HL-60 (cell line): ENCODE measurements around the gene GRIN2C.

Experiments
- DNase-seq, 2 experiments: peaks; one replicate each; pipeline ENCODE4 v3.0.0-alpha.2; 2010 to 2020; ENCODE audit warnings: low read depth in 1 of 2, low spot score in 1 of 2
- H3K27ac ChIP-seq: fragments of 250-450 bp; sonication (Bioruptor Pico); replicated peaks from 2 replicates; pipeline ENCODE4 v1.5.1; 2020; ENCODE audit warnings: mild to moderate bottlenecking, moderate library complexity
- H3K27me3 ChIP-seq: fragments of 250-450 bp; sonication (Bioruptor Pico); 2 replicates; pipeline ENCODE4 v1.5.1; 2021; ENCODE audit warnings: mild to moderate bottlenecking, moderate library complexity; ENCODE audit not compliant: insufficient read depth, poor library complexity, severe bottlenecking
- H3K4me3 ChIP-seq: replicated peaks from 2 replicates; pipeline ENCODE4 v1.5.1; 2011; ENCODE audit warnings: mild to moderate bottlenecking, control low read depth, low read length; ENCODE audit not compliant: insufficient read depth
- CTCF ChIP-seq: IDR thresholded peaks from one replicate; pipeline ENCODE4 v1.5.1; 2011; ENCODE audit warnings: low read length, control low read depth, inconsistent platforms; ENCODE audit not compliant: insufficient read depth
- GABPA ChIP-seq: IDR thresholded peaks from 2 replicates; pipeline ENCODE4 v1.6.1; 2012; ENCODE audit warnings: low read depth
- POLR2AphosphoS5 ChIP-seq: IDR thresholded peaks from 2 replicates; pipeline ENCODE4 v1.6.1; 2012; ENCODE audit warnings: low read depth
- REST ChIP-seq: IDR thresholded peaks from 2 replicates; pipeline ENCODE4 v1.6.1; 2012; ENCODE audit warnings: low read depth; ENCODE audit not compliant: insufficient replicate concordance
- SPI1 ChIP-seq: IDR thresholded peaks from 2 replicates; pipeline ENCODE4 v1.6.1; 2012; ENCODE audit warnings: low read depth, mild to moderate bottlenecking, borderline replicate concordance

Gene GRIN2C

GRCh38 chr17:74893936-74894671 is 34.4 kb upstream of the GRIN2C start:
- Histone ChIP-seq H3K27ac (no peak overlapping the region), H3K27me3 (peaks cover 35% of the 10 kb centered on the region), H3K4me3 (no peak overlapping the region)
- no peak for TF ChIP-seq CTCF
- no peak for TF ChIP-seq SPI1
- no peak for TF ChIP-seq POLR2AphosphoS5
- TF ChIP-seq GABPA: no peak
- no peak for TF ChIP-seq REST
- DNase-seq: no peak

GRCh38 chr17:74892974-74893911 is 33.6 kb upstream of the GRIN2C start, which contains the start of gene FADS6:
TSS of gene FADS6 (minus strand) at chr17:74893633. CDS start at chr17:74893595, 38 bp downstream.
- Histone ChIP-seq H3K27me3 (peaks cover 35% of the 10 kb centered on the region), H3K27ac (no peak within 1 kb of the TSS), H3K4me3 (no peak within 1 kb of the TSS)
- TF ChIP-seq CTCF: no peak
- no peak for DNase-seq

GRCh38 chr17:74892013-74892841 is 32.5 kb upstream of the GRIN2C start:
- TF ChIP-seq REST (no peak), SPI1 (no peak), CTCF (no peak), GABPA (no peak), POLR2AphosphoS5 (no peak)
- Histone ChIP-seq H3K27me3 (peaks cover 29% of the 10 kb centered on the region), H3K4me3 (no peak overlapping the region), H3K27ac (no peak overlapping the region)
- DNase-seq: no peak
